ENCODE data around the gene TBCK. TPM values are rescaled to one million over a fixed set of nuclear protein-coding genes. Genes with fewer than 3 reads are reported as not detected.

The TBCK gene
- total RNA-seq: 64.2 to 67.5 TPM (median 64.6 TPM) in 3 replicates

GRCh38 chr4:106315968-106316772, at the start of gene TBCK, which contains the start of gene AIMP1:
TBCK (minus strand) TSS chr4:106316209; CDS start chr4:106308960, 7,249 bp downstream.
AIMP1 (plus strand) TSS chr4:106316550; CDS start chr4:106325010, 8,460 bp downstream.
- H3K27me3 Mint-ChIP-seq (ENCODE audit: low read depth): no peaks in the 10 kb centered on the region
- peaks cover 20% of the 10 kb centered on the region for H3K4me1 Mint-ChIP-seq
- no peak for TF ChIP-seq CTCF (IDR thresholded peaks at IDR 0.05; ENCODE audit: unreplicated experiment)
- H3K36me3 Mint-ChIP-seq: peaks cover 14% of the 10 kb centered on the region
- no peak within 1 kb of the TSS for H3K27ac Mint-ChIP-seq
- peak; percentile 48 to 79 for DNase-seq (ENCODE audit: low spot score in 2 of 2, unreplicated experiment in 2 of 2)
- peaks cover 5% of the 10 kb centered on the region for H3K9me3 Mint-ChIP-seq
- no peak within 1 kb of the TSS for H3K4me3 Mint-ChIP-seq

GRCh38 chr4:106365613-106366012, 49.6 kb upstream of the TBCK start:
- no peak for TF ChIP-seq CTCF (IDR thresholded peaks at IDR 0.05; ENCODE audit: unreplicated experiment)
- no peaks in the 10 kb centered on the region for H3K36me3 Mint-ChIP-seq
- peaks cover 10% of the 10 kb centered on the region for H3K4me1 Mint-ChIP-seq
- H3K4me3 Mint-ChIP-seq: no peak overlapping the region
- no peaks in the 10 kb centered on the region for H3K27me3 Mint-ChIP-seq (ENCODE audit: low read depth)
- no peak for DNase-seq (ENCODE audit: low spot score in 2 of 2, unreplicated experiment in 2 of 2)
- no peaks in the 10 kb centered on the region for H3K9me3 Mint-ChIP-seq
- no peak overlapping the region for H3K27ac Mint-ChIP-seq

GRCh38 chr4:106364282-106364681, 48.3 kb upstream of the TBCK start:
- Mint-ChIP-seq H3K27ac (no peak overlapping the region), H3K9me3 (no peaks in the 10 kb centered on the region), H3K27me3 (ENCODE audit: low read depth) (no peaks in the 10 kb centered on the region), H3K4me1 (peaks cover 1% of the 10 kb centered on the region), H3K4me3 (no peak overlapping the region), H3K36me3 (no peaks in the 10 kb centered on the region)
- TF ChIP-seq CTCF (IDR thresholded peaks at IDR 0.05; ENCODE audit: unreplicated experiment): no peak
- DNase-seq (ENCODE audit: low spot score in 2 of 2, unreplicated experiment in 2 of 2): no peak

GRCh38 chr4:106362086-106362825, 46.2 kb upstream of the TBCK start:
- Mint-ChIP-seq H3K36me3 (no peaks in the 10 kb centered on the region), H3K4me1 (no peaks in the 10 kb centered on the region), H3K4me3 (no peak overlapping the region), H3K27me3 (ENCODE audit: low read depth) (no peaks in the 10 kb centered on the region), H3K9me3 (peaks cover 3% of the 10 kb centered on the region), H3K27ac (no peak overlapping the region)
- no peak for TF ChIP-seq CTCF (IDR thresholded peaks at IDR 0.05; ENCODE audit: unreplicated experiment)
- no peak for DNase-seq (ENCODE audit: low spot score in 2 of 2, unreplicated experiment in 2 of 2)

- Mint-ChIP-seq H3K36me3 (no peaks in the 10 kb centered on the region), H3K27ac (no peak overlapping the region), H3K4me3 (no peak overlapping the region), H3K9me3 (peaks cover 3% of the 10 kb centered on the region), H3K4me1 (no peaks in the 10 kb centered on the region), H3K27me3 (ENCODE audit: low read depth) (no peaks in the 10 kb centered on the region)
- no peak for TF ChIP-seq CTCF (IDR thresholded peaks at IDR 0.05; ENCODE audit: unreplicated experiment)
- no peak for DNase-seq (ENCODE audit: low spot score in 2 of 2, unreplicated experiment in 2 of 2)
Observed at GRCh38 chr4:106358899-106359298, 42.9 kb upstream of the TBCK start.

Measured in mesothelial cell of epicardium (in vitro differentiated cells).